Measurements from ENCODE around the gene HNRNPLL.

GRCh38 chr2:38522754-38523349, 79.9 kb downstream of the HNRNPLL start:
- TF ChIP-seq EZH2 (IDR thresholded peaks at IDR 0.05; ENCODE audit: borderline replicate concordance, low read depth, low read length, poor library complexity, severe bottlenecking) (no peak), CTCF (conservative IDR thresholded peaks at IDR 0.05; ENCODE audit: low read depth, low read length) (no peak)
